Right kidney (tissue), 1 donor: ENCODE results near the gene NBAS.
A peak's percentile ranks its signal among the peaks of the same experiment; 100 is the strongest.

Experiments
- DNase-seq: peaks from one replicate; pipeline ENCODE4 v3.0.0-alpha.2; 2016

Gene NBAS

GRCh38 chr2:15591692-15592463 is 30.7 kb upstream of the NBAS start, which contains the start of gene DDX1:
DDX1 (plus strand) TSS chr2:15591868; CDS start chr2:15591934, 66 bp downstream.
- DNase-seq: peak; percentile 97

GRCh38 chr2:15591373-15591691 is 30.2 kb upstream of the NBAS start:
- no peak for DNase-seq

- peak; percentile 25 for DNase-seq
Observed at GRCh38 chr2:15588329-15588919, 27.3 kb upstream of the NBAS start.

- DNase-seq: no peak
Observed at GRCh38 chr2:15584767-15585469, 23.8 kb upstream of the NBAS start.

GRCh38 chr2:15584316-15584715 is 23.2 kb upstream of the NBAS start:
- no peak for DNase-seq

GRCh38 chr2:15583826-15584225 is 22.7 kb upstream of the NBAS start:
- DNase-seq: peak; percentile 44

GRCh38 chr2:15582710-15583357 is 21.7 kb upstream of the NBAS start:
- DNase-seq: peak; percentile 73

- no peak for DNase-seq
Observed at GRCh38 chr2:15580451-15580850, 19.3 kb upstream of the NBAS start.

- DNase-seq: no peak
Observed at GRCh38 chr2:15579641-15580040, 18.5 kb upstream of the NBAS start.

- DNase-seq: no peak
Observed at GRCh38 chr2:15577071-15577735, 16.1 kb upstream of the NBAS start.

- no peak for DNase-seq
Observed at GRCh38 chr2:15571729-15572128, 10.6 kb upstream of the NBAS start.

- peak; percentile 50 for DNase-seq
Observed at GRCh38 chr2:15570104-15570503, 9.0 kb upstream of the NBAS start.

GRCh38 chr2:15568874-15569273 is 7.7 kb upstream of the NBAS start:
- DNase-seq: no peak

- no peak for DNase-seq
Observed at GRCh38 chr2:15566912-15567311, 5.8 kb upstream of the NBAS start.

- DNase-seq: no peak
Observed at GRCh38 chr2:15565994-15566671, 5.0 kb upstream of the NBAS start.

GRCh38 chr2:15565392-15565791 is 4.3 kb upstream of the NBAS start:
- no peak for DNase-seq

- DNase-seq: no peak
Observed at GRCh38 chr2:15563227-15564100, 2.3 kb upstream of the NBAS start.

- DNase-seq: no peak
Observed at GRCh38 chr2:15562354-15563031, 1.4 kb upstream of the NBAS start.

GRCh38 chr2:15561574-15562344 is 625 bp upstream of the NBAS start:
- peak; percentile 85 for DNase-seq
